Head of caudate nucleus (tissue), 42 donors: ENCODE measurements around the gene NKD2.
A peak's percentile ranks its signal among the peaks of the same experiment; 100 is the strongest.

Experiments
- DNase-seq, 42 donors: peaks; one replicate each; pipeline versions ENCODE4 v3.0.0 to v3.0.0-alpha.2; 2020 to 2021; ENCODE audit warnings: mixed read lengths in 7 of 42
- intact Hi-C: fragments of 100-400 bp; cut with DNase I; formaldehyde crosslinking; loops from one replicate; pipeline ENCODE4 v1.15.0; 2022

NKD2 gene

DNA sequence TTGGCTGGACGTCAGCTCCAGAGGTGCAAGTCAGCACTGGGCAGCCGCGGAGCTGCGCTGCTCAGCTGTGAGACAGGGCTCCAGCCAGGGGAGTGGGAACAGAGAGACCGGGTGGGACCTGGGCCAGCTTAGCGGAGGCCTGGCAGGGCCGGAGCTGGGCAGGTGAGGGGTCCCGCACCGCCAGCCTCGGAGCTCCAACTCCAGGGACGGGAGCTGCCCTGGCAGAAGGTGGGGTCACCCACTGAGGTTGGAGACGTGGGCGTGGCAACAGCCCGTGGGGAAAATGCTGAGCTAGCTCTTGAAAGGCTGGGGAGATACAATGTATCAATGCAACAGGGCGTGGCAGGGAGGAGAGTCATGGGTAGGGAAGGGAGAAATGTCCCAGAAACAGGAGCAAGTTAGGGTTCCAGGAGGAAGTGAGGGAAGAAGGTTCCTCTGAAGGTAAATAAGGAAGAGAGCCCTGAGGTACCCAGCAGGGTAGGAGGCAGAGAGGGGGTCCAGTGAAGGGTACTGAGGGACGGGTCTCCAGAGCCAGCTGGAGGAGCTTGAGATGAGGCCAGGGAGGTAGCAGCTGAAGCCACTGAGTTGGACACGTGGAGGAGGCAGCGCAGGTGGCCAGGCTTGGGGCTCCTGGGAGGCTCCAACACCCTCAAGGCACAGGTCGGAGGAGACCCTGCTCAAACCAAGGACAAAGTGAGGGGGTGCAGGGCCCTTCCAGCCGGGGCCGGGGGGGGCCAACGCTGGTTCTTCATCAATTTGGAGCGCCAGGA, 736 bp upstream of the NKD2 start:
- intact Hi-C loops, result no loop called here
- peak in 25 of 42 donors; percentile 1 to 37 (median 7) for DNase-seq

DNA sequence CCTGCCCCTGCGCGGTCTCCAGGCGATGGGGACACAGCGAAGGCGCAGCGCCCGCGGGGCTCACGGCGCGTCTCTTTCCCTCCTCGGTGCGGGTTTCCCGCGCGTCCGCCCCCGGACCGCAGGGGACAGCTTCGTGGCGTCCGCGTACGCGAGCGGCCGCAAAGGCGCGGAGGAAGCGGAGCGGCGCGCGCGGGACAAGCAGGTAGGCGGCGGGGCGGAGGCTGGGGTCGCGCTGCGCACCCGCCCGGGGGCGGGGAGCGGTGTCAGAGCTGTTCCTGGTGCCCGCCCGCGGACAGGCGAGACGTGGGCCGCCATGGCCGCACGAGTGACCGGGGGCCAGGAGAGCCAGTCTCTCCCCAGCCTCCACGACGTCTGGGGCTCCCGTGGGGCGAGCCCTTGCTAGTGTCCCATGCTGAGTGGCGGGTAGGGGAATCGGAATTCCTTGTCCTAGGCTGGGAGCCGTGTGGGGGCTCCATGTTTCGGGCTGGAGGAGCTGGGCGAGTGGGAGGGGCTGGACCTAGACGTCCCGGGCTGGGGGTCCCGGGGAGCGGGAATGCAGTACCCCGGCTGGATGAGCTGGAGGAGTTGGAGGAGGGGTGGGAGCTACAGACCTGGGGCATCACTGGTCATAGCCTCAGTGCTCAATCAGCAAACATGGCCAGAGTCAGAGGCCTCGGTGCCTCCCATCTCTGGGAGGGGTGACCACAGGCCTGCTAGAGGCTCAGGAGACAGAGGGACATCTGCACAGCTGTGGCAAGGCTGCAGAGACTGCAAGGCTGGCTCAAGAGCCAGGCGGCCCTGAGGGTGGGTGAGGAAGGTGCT, 968 bp downstream of the NKD2 start:
- intact Hi-C loops, result no loop called here
- peak in 22 of 42 donors; percentile 0 to 29 (median 4) for DNase-seq

DNA sequence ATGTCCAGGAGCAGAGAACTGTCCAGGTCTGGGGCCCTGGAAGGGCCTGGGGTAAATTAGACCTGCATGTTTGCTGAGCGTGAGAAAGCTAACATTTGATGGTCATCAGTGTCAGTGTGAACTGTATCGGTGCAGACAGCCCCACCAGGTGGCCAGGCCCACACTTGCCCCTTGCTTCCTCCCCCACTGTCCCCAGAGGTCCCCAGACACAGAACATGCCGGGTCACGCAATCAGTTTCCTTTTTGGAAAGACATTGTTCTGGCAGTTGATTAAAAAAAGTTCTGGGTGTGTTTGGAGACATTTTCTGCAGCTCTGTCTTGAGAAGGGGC, 1.5 kb downstream of the NKD2 start:
- intact Hi-C loops, result no loop called here
- DNase-seq, result peak in 10 of 42 donors; percentile 1 to 23 (median 2)

DNA sequence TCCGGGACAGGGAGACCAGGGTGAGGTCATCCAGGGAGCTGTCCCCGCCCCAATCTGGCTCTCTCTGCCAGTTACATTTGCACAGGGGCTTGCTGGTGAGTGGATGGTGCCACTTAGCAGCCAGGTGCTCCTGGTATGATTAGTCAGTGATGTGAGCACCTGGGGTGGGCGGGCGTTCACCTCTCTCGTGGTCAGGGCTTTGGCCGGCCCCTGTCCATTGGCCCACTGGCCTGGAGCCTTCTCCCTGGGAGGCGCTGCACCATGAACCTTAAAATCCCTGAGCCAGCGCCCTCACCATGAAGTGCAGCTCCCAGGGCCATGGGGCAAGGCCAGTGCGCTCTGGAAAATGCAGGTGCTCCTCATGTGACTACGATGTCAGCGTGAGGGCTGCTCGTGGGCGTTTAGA, 2.0 kb downstream of the NKD2 start:
- intact Hi-C loops, result no loop called here
- DNase-seq, result peak in 14 of 42 donors; percentile 0 to 35 (median 6)

DNA sequence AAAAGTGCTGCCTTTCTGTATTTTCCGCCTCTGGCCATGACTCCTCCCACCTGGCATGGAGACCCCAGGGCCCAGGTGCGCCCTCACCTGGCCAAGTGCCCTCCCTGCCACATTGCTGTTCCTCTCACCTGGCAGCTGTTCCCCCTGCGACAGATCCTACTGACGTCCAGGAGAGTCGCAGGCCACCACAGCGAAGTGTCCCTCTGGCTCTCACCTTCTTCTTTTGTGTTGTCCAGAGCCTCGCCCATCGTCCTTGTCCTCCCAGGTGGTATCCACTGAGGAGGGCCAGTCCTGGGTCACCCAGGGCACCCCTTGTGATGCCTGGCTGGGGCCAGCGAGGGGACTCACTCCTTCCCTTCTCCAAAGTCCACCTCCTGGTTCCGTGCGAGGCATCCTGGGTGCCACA, 2.6 kb downstream of the NKD2 start:
- intact Hi-C loops, result no loop called here
- peak in 7 of 42 donors; percentile 2 to 25 (median 5) for DNase-seq

DNA sequence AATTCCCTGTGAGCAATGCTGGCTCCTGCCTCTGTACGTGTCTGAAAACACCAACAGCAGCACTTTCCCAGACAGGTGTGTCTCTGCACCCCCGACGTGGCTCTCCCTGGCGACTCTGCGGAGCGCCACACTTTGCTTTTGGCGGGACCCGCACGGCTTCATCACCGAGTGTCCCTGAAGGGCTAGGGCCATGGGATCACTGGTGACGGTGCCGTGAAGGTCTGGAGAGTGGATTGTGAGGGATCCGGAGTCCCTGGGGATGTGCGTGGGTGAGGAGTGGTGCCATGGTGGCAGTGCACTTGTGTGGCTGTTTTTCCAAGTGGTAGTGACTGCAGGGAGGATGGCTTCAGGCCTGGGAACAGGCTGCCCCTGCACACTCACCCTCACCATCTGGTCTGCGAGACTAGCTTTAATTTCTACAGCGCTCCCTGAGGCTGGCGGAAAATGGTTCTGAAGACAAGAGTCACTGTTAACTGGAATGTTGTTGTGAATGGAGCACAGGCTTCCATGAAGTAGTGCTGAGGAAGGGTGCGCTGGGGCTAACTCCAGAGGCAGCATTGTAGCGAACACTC, 3.2 kb downstream of the NKD2 start:
- DNase-seq, result peak in 5 of 42 donors; percentile 0 to 16 (median 1)
- intact Hi-C loops, result no loop called here

DNA sequence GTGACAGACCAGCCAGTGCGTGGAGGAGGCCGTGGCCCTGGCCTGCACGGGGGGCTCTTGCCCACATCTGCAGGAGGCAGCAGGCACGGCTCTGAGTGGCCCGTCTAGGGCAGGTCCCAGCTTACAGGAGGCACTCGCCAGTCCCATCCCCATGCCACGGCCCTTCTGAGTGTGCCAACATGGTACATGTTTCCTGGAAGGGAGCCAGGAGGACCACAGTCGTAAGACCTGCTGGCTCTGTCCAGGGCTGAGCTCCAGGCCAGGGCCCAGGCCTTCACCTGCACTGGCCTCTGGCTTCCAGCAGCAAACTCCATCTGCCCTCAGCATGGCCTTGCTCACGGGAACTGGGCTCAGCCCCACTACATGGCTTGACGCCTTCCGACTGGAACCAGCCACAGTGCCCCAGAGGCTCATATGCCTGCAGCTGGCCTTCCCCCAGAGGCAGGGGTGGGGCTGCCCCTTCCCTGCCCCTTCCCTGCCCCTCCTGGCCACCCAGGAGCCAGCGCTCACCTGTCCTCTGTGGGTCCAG, 3.8 kb downstream of the NKD2 start:
- intact Hi-C loops, result no loop called here
- peak in 4 of 42 donors; percentile 1 to 12 (median 2) for DNase-seq

DNA sequence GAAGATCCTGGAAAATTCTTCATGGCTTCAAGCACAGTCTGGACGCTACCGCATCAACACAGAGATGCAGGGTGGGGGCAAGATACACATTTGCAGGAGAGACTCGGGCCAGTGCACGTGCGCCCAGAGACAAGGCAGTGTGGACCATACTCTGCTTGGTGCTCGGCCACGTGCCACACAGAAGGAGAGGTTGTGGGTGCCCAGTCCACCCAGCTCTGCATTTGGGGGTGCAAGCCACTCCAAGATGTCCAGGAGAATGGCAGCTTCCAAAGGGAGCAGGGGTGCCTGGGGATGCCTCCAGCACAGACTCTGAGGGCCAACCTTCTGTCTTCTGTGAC, 4.3 kb downstream of the NKD2 start:
- intact Hi-C loops, result no loop called here
- peak in 1 of 42 donors; percentile 1 for DNase-seq

DNA sequence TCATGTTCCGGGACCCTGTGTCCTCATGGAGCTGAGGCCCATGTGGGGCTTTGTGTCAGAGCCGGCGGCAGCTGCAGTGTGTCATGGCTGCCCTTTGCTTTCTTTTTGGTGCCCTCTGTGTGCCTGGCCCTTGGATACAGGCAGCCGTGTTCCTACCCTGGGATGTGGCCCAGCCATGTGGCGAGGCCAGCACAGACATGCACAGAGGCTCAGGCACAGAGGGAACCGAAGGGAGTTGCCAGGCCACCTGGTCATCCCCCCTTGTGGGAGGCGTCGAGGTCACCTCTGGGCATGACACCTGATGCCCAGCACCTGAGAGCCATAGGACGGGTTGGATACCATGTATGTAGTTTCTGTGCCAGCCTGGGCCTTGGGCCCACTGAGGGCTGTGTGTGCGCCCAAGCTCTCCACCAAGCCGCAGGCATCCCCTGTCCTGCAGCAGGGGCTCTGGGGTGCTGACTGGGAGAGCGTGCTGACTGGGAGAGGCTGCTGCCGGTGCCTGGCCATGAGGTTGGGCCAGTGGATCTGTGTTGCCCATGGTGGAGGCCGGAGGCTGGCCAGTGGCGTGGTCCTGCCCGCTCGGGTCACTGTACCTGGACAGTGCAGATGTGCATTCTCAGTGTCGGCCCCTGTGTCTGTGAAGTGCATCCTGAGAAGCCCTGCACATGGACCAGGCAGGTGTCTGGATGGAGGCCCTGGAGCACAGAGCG, 4.8 kb downstream of the NKD2 start:
- no peak for DNase-seq
- intact Hi-C loops, result no loop called here

DNA sequence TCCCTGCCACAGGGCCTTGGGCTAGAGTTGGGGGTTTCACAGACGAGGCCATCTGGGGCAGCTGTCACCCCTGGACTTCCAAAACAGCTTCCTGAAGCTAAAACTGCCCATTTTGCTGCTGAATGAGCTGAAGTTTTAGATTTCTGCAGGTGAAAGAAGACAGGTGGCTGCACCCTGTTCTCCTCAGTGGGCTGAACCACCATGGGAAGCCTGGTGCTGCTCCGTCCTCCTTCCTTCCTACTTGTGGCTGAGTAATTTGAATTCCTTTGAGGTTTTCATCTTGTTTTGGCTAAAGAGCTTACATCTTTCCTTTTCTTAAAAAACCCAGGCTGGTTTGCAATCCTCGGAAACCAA, 5.3 kb downstream of the NKD2 start:
- intact Hi-C loops, result no loop called here
- no peak for DNase-seq

DNA sequence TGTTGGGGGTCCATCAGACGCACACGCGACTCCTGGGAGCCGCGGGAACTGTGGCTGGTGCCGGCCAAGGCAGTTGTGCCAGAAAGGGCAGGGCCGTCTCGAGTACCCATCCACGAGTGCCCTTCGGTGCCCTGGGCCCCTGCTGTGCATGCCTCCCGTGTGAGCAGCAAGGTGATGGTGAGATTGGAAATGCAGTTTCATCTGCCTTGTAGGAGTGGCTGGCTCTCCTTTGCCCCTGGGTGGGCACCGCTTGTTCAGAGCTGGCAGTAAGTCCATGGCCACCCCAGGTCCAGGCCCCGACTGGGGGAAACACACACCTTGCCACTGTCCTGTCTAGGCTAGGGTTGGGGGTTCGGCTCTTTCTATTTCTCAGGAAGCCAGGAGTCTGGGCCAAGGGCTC, 5.7 kb downstream of the NKD2 start:
- intact Hi-C loops, result no loop called here
- no peak for DNase-seq

DNA sequence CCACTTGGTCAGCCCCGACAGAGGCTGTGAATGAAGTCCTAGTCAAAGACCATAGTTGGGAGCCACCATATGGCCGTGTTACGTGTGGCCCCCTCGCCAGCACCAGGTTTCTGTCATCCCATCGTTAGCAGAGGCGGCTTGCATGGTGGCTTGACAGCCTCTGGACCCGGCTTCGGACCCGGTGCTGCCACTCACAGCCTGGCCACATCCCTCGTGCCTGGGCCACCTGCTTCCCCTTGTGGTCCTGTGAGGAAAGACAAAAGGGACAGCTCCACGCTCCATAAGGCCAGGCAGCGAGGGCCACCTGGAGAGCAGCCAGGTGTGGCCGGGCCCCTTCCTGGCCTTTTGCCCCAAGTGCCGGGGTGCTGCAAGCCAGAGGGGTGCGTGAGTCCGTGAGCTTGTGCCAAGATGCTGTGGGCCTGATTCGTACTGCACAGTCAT, 6.2 kb downstream of the NKD2 start:
- DNase-seq, result no peak
- intact Hi-C loops, result no loop called here

DNA sequence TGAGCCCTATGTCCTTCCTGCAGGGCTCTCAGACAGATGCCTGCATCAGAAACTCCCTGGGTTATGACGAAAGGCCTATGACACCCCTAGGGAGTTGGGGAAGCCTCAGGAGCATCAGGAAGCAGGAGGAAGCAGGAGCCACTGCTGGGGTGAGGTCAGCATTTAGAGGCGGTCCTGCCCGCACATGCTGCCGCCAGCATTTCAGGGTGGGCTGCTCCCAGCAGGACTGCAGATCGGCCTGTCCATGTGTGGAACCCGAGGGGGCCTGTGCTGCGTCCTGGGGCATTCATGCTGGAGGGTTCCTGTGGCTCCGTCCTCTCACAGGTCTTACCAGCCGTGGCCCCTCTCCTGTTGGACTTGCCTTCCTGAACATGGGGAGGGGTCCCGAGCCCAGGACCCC, 6.9 kb downstream of the NKD2 start:
- no peak for DNase-seq
- intact Hi-C loops, result no loop called here

DNA sequence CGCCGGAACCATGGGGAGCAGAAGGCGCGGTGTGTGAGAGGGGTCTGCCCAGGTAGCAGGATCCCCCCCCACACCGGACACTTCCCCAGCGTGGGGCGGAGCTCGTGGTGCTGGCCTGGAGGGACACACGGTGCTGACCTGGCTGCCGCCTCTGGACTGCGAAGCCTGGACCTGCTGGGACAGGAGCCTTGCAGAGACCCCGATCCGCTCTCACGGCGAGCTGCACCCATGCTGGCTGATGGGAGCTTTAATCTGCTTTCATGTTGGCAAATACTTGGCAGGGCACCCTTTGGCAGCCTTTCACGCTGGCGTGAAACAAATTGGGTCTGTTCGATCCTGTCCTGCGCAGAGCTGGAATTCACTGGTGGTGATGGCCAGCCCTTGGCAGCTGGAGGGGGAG, 7.4 kb downstream of the NKD2 start:
- intact Hi-C loops, result no loop called here
- peak in 39 of 42 donors; percentile 21 to 77 (median 51) for DNase-seq

DNA sequence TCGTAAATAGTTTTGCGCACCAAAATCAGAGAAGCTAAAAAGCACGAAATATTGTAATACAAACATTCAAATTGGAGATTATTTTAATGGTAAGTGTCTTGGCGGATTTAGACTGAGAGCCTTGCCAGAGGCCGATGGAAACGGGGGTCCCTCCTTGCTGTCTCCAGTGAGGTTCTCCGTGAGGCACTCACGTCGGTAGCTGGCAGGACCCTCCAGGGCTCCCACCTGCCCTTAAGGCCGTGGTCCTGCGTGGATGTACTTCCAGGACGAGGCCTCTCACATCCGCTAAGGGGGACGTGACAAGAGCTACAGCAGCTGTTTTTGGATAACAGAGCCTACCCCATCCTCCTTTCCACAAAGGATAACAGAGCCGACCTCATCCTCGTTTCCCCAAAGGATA, 7.9 kb downstream of the NKD2 start:
- intact Hi-C loops, result no loop called here
- DNase-seq, result no peak

DNA sequence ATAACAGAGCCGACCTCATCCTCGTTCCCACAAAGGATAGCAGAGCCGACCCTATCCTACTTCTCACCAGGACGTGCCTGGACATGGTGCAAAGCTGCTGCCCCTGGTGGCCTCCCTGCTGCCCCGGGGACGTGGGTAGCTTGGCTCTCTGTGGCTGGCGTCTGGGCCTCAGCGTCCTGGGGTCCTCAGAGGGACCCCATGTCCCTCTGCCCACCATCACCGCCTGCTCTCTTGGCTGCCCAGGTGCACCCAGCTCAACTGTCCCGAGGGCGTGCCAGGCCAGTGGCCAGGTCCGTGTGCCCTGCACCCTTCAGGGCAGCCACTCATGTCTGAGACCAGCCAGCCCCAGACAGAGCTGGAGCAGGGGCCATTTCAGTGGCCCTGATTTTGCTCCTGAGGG, 8.5 kb downstream of the NKD2 start:
- DNase-seq, result no peak
- intact Hi-C loops, result no loop called here

DNA sequence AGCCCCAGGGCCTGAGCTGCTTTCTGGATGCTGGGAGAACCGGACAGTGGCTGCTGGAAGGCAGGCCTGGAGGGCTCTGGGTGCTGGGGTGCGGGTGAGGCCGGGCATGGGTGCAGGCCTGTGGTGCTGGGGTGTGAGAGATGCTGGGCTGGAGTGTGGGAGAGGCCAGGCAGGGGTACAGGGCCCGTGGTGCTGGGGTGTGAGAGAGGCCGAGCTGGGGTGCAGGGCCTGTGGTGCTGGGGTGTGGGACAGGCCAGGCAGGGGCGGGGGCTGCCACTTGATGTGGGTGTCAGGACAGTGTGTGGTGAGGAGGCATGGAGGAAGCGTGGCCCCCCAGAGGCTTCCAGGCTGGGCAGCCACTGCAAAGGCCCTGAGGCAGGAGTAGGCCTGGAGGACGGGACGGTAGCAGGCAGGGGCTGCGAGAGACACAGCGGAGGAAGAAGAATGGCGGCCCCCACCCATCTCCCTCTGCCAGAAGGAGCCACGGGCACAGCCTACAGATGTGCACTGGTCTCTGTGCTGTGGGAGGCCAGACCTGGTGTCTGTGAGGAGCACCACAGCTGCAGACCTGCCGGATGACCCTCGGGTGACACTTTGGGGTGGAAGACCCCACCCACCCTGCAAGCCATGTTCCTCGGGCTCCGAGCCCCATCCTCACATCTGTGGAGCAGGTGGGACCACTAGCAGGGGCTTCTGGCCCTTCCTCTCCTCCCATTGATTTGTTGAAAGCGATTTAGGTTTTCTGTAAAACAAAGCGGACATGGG, 9.3 kb downstream of the NKD2 start:
- no peak for DNase-seq
- intact Hi-C loops, result no loop called here

DNA sequence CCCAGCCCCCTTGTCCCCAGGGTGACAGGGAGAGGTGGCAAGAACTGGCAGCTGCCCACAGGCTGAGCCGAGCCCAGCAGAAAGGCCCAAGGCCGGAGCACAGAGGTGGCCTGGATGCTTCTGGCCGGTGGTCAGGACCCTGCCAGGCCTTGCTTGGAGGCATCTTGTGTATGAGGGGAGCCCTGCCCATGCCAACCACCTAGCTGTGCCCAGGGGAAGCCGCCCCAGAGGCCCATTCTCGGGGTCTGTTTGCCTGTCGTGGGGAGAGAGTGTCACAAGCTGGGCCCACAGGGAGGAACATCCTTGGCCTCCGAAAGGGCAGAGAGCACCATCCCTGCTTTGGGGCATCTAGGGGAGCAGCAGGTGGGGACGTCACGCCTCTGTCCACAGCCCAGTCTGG, 10.0 kb downstream of the NKD2 start:
- no peak for DNase-seq

More for the DNA sequence above, 10.0 kb downstream of the NKD2 start:
- intact Hi-C loops, result no loop called here
